NCI-H187 treated with DMSO at 0.1 percent for 48 hours (cell line): ENCODE measurements around the gene DHX34.
"Not testable (repeated sequence)": the region's sequence is repeated elsewhere in the genome, so short reads cannot be mapped to it uniquely, and the experiment has no call there.

ENCODE experiments used
- DNase-seq: peaks from one replicate; lab custom pipeline; 2025; lab: John Stamatoyannopoulos, UW

Gene DHX34

GRCh38 chr19:47348819-47349795 is at the start of gene DHX34:
Gene DHX34 (plus strand): TSS chr19:47349315. CDS start chr19:47353031, 3,716 bp downstream.
- peak; percentile 97 for DNase-seq

GRCh38 chr19:47300867-47301266 is 48.2 kb upstream of the DHX34 start:
- not testable (repeated sequence) for DNase-seq

GRCh38 chr19:47302249-47302648 is 46.9 kb upstream of the DHX34 start:
- no peak for DNase-seq

GRCh38 chr19:47303966-47304365 is 45.1 kb upstream of the DHX34 start:
- DNase-seq: no peak

- DNase-seq: no peak
Measured at GRCh38 chr19:47305309-47305751, 43.8 kb upstream of the DHX34 start.

- no peak for DNase-seq
Measured at GRCh38 chr19:47306303-47306702, 42.8 kb upstream of the DHX34 start.

- no peak for DNase-seq
Measured at GRCh38 chr19:47309038-47309437, 40.1 kb upstream of the DHX34 start.

GRCh38 chr19:47309608-47310007 is 39.5 kb upstream of the DHX34 start, which contains the start of gene C5AR1:
Gene C5AR1 (plus strand): TSS chr19:47309861. CDS start chr19:47309896, 35 bp downstream.
- no peak for DNase-seq

- no peak for DNase-seq
Measured at GRCh38 chr19:47310323-47310722, 38.8 kb upstream of the DHX34 start.

- DNase-seq: no peak
Measured at GRCh38 chr19:47310819-47311218, 38.3 kb upstream of the DHX34 start.

GRCh38 chr19:47312366-47313006 is 36.6 kb upstream of the DHX34 start:
- DNase-seq: no peak

- no peak for DNase-seq
Measured at GRCh38 chr19:47313754-47314295, 35.3 kb upstream of the DHX34 start.

- no peak for DNase-seq
Measured at GRCh38 chr19:47315125-47315821, 33.8 kb upstream of the DHX34 start.

GRCh38 chr19:47316513-47316912 is 32.6 kb upstream of the DHX34 start:
- no peak for DNase-seq

- no peak for DNase-seq
Measured at GRCh38 chr19:47319923-47320871, 28.9 kb upstream of the DHX34 start.

- no peak for DNase-seq
Measured at GRCh38 chr19:47321630-47322029, 27.5 kb upstream of the DHX34 start.

- DNase-seq: no peak
Measured at GRCh38 chr19:47322058-47322457, 27.1 kb upstream of the DHX34 start.

- no peak for DNase-seq
Measured at GRCh38 chr19:47323409-47323808, 25.7 kb upstream of the DHX34 start.

- DNase-seq: no peak
Measured at GRCh38 chr19:47323872-47324271, 25.2 kb upstream of the DHX34 start.

- no peak for DNase-seq
Measured at GRCh38 chr19:47324502-47324901, 24.6 kb upstream of the DHX34 start.

- no peak for DNase-seq
Measured at GRCh38 chr19:47330466-47330869, 18.6 kb upstream of the DHX34 start.
